22Rv1 (cell line): ENCODE measurements around the gene GRM7.

ENCODE experiments used
- H3K27ac ChIP-seq: fragments of 450-650 bp; 2 replicates; pipeline ENCODE4 v1.5.1; 2017
- CTCF ChIP-seq: fragments of 450-650 bp; IDR thresholded peaks from 2 replicates; pipeline ENCODE4 v1.5.1; 2017; ENCODE audit warnings: mild to moderate bottlenecking
- ZFX ChIP-seq: fragments of 450-650 bp; IDR thresholded peaks from 2 replicates; pipeline ENCODE4 v1.6.1; 2017; ENCODE audit warnings: antibody characterized with exemption, borderline replicate concordance

The GRM7 gene

GRCh38 chr3:7638103-7638502 is 777.2 kb downstream of the GRM7 start:
- TF ChIP-seq CTCF (no peak), ZFX (no peak)
- no peak overlapping the region for H3K27ac ChIP-seq

- peak overlapping the region; percentile 31; the same call in 1 of the 2 replicates for H3K27ac ChIP-seq
- TF ChIP-seq ZFX = no peak
- no peak for TF ChIP-seq CTCF
Measured at GRCh38 chr3:7640787-7641186, 779.9 kb downstream of the GRM7 start.

- TF ChIP-seq ZFX = no peak
- no peak for TF ChIP-seq CTCF
- no peak overlapping the region for H3K27ac ChIP-seq
Measured at GRCh38 chr3:7646851-7647250, 785.9 kb downstream of the GRM7 start.

- H3K27ac ChIP-seq = no peak overlapping the region
- TF ChIP-seq CTCF = no peak
- TF ChIP-seq ZFX = no peak
Measured at GRCh38 chr3:7650466-7650865, 789.6 kb downstream of the GRM7 start.

- no peak overlapping the region for H3K27ac ChIP-seq
- no peak for TF ChIP-seq ZFX
- no peak for TF ChIP-seq CTCF
Measured at GRCh38 chr3:7651274-7651673, 790.4 kb downstream of the GRM7 start.

- H3K27ac ChIP-seq = no peak overlapping the region
- TF ChIP-seq ZFX (no peak), CTCF (no peak)
Measured at GRCh38 chr3:7657214-7658112, 796.5 kb downstream of the GRM7 start.

- no peak overlapping the region for H3K27ac ChIP-seq
- TF ChIP-seq CTCF = no peak
- TF ChIP-seq ZFX = no peak
Measured at GRCh38 chr3:7658294-7658693, 797.4 kb downstream of the GRM7 start.
